Mammary microvascular endothelial cell (primary cell): ENCODE results near the gene PRPH2. TPM values are rescaled to one million over a fixed set of nuclear protein-coding genes. Genes with fewer than 3 reads are reported as not detected.

ENCODE experiments used
- total RNA-seq: library from RNA; depleted of rRNA; stranded (reverse); fragments of >200 nt; gene quantifications from 2 replicates; pipeline ENCODE4 v1.2.3, GENCODE V29; 2015

The PRPH2 gene
- total RNA-seq, result 0.49 and 0.53 TPM in 2 replicates

DNA sequence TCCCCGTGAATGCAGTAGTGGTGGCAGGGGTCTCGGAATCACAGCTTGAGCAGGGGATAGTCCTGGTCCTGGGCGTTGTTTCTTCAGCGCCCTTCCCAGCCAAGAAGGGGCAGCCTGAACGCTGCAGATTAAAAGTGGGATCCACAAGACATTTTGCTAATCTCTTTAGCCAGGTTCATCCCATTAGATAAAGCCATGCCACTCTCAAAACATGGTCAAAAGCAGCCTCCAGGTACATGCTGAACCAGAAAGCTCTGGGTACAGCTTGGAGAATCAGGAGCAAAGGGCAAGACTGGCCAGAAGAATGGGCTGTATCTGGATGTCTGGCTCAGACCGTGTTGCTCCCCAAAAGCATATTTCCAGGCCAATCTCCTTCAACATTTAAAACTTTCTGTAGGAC, at the start of gene PRPH2:
PRPH2 (minus strand) TSS at position 101 of the 400 bp plus-strand sequence. CDS start 263 bp downstream, outside the sequence.

DNA sequence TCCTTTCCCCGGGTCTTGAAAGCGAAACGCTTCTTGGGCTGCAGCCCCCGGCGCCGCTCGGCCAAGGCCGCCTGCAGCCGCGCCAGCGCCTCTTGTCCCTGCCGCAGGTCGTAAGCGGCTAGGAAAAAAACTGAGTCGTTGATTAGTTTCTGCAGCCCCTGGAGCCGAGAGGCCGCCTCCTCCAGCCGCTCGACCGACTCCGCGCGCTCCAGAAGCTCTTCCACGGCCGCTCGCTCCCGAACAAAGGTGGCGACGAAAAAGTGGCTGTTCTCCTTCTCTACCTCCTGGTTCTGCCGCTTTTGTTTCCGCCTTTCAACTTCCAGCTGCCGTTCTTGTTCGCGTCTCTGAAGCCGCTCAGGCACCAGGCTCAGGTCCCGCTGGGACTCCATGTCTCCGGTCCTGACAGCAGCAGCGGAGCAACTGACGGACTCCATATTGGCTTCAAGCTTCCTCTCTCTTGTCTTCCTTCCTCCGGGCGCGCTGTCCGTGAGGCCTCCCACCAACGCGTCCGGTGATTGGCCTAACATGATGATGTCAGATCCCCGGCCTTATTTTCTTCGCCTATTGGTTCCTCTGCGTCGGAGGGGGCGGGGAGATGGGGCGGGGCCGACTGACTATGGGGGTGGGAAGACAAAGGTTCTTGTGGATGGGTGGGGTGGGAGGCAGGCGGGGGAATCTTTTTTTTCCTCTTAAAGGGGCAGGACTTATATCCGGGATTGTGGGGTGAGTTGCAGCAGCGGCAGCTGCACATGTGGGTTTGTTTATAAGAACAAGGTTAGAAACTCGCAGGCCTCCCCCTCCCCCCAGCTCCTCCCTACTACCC, 23.5 kb upstream of the PRPH2 start, which contains the start of gene TBCC:
TBCC (minus strand) TSS at position 464 of the 823 bp plus-strand sequence; CDS start at position 434, 30 bp downstream.

Other genes starting within 250 kb of the PRPH2 start
- 11.5 and 13.9 TPM in 2 replicates for gene UBR2, start 158.6 kb downstream of the PRPH2 start, total RNA-seq
- 37.3 and 42.6 TPM in 2 replicates for gene TBCC, start 23.5 kb upstream of the PRPH2 start, total RNA-seq
- 2.7 and 3.6 TPM in 2 replicates for gene BICRAL, start 59.5 kb upstream of the PRPH2 start, total RNA-seq
- 136 and 160 TPM in 2 replicates for gene RPL7L1, start 157.0 kb upstream of the PRPH2 start, total RNA-seq
- 5.4 TPM in 1 of 2 replicates, not detected in the other for gene PTCRA, start 193.5 kb upstream of the PRPH2 start, total RNA-seq
- 48.6 and 49.2 TPM in 2 replicates for gene CNPY3, start 206.9 kb upstream of the PRPH2 start, total RNA-seq
- 0.20 TPM in 1 of 2 replicates, not detected in the other for gene GNMT, start 238.2 kb upstream of the PRPH2 start, total RNA-seq